ENCODE measurements around the gene TMEM245. TPM values are rescaled to one million over a fixed set of nuclear protein-coding genes. Genes with fewer than 3 reads are reported as not detected.
"Not testable (repeated sequence)": the region's sequence is repeated elsewhere in the genome, so short reads cannot be mapped to it uniquely, and the experiment has no call there.

TMEM245 gene
- total and polyA plus RNA-seq, 2 donors (not counting 1 experiment from before 2014, with no cell fraction given): 48.2 to 48.8 TPM

- Histone ChIP-seq H3K9ac (ENCODE audit: insufficient read depth, low read length) (no peak overlapping the region), H3K9me3 (ENCODE audit: control insufficient read depth, insufficient read depth, low read depth, low read length) (no peaks in the 10 kb centered on the region), H3K4me1 (ENCODE audit: control insufficient read depth, extremely low read depth, insufficient read depth, low read length) (no peaks in the 10 kb centered on the region), H3K36me3 (ENCODE audit: control insufficient read depth, insufficient read depth, low read length) (no peaks in the 10 kb centered on the region), H3K4me2 (ENCODE audit: extremely low read depth, insufficient read depth, low read length) (no peak overlapping the region), H3K79me2 (ENCODE audit: control insufficient read depth, insufficient read depth, low read length) (no peaks in the 10 kb centered on the region), H3K27ac (ENCODE audit: insufficient read depth, low read length) (no peak overlapping the region), H4K20me1 (ENCODE audit: control insufficient read depth, extremely low read depth, insufficient read depth, low read length) (no peaks in the 10 kb centered on the region), H2AFZ (ENCODE audit: low read length) (no peak overlapping the region), H3K4me3 (replicated peaks in 1 of 4; ENCODE audit: control extremely low read depth in 1 of 4, insufficient read depth in 1 of 4, low read depth in 3 of 4, low read length in 4 of 4) (no peak overlapping the region), H3K27me3 (ENCODE audit: control insufficient read depth, insufficient read depth, low read length) (no peaks in the 10 kb centered on the region)
- no peak for DNase-seq (ENCODE audit: low read depth in 2 of 2)
- TF ChIP-seq CTCF (conservative IDR thresholded peaks at IDR 0.05 in 1 of 2, IDR thresholded peaks at IDR 0.05 in 1 of 2; ENCODE audit: low read depth in 1 of 2, low read length in 2 of 2) (no peak), EZH2 (IDR thresholded peaks at IDR 0.05; ENCODE audit: low read length, missing control alignments) (no peak)
Measured at GRCh38 chr9:109133533-109133932, 13.8 kb upstream of the TMEM245 start.

- Histone ChIP-seq H3K27me3 (ENCODE audit: control insufficient read depth, insufficient read depth, low read length) (no peaks in the 10 kb centered on the region), H3K4me2 (ENCODE audit: extremely low read depth, insufficient read depth, low read length) (no peak overlapping the region), H3K79me2 (ENCODE audit: control insufficient read depth, insufficient read depth, low read length) (no peaks in the 10 kb centered on the region), H3K4me3 (replicated peaks in 1 of 4; ENCODE audit: control extremely low read depth in 1 of 4, insufficient read depth in 1 of 4, low read depth in 3 of 4, low read length in 4 of 4) (no peak overlapping the region), H3K4me1 (ENCODE audit: control insufficient read depth, extremely low read depth, insufficient read depth, low read length) (no peaks in the 10 kb centered on the region), H3K9me3 (ENCODE audit: control insufficient read depth, insufficient read depth, low read depth, low read length) (no peaks in the 10 kb centered on the region), H3K36me3 (ENCODE audit: control insufficient read depth, insufficient read depth, low read length) (no peaks in the 10 kb centered on the region), H3K9ac (ENCODE audit: insufficient read depth, low read length) (no peak overlapping the region), H4K20me1 (ENCODE audit: control insufficient read depth, extremely low read depth, insufficient read depth, low read length) (no peaks in the 10 kb centered on the region), H2AFZ (ENCODE audit: low read length) (no peak overlapping the region), H3K27ac (ENCODE audit: insufficient read depth, low read length) (no peak overlapping the region)
- DNase-seq (ENCODE audit: low read depth in 2 of 2): no peak
- TF ChIP-seq CTCF (conservative IDR thresholded peaks at IDR 0.05 in 1 of 2, IDR thresholded peaks at IDR 0.05 in 1 of 2; ENCODE audit: low read depth in 1 of 2, low read length in 2 of 2) (no peak), EZH2 (IDR thresholded peaks at IDR 0.05; ENCODE audit: low read length, missing control alignments) (no peak)
Measured at GRCh38 chr9:109132567-109133021, 12.8 kb upstream of the TMEM245 start.

GRCh38 chr9:109129470-109130197, 9.9 kb upstream of the TMEM245 start:
- no peak overlapping the region for H3K4me3 ChIP-seq (replicated peaks in 1 of 4; ENCODE audit: control extremely low read depth in 1 of 4, insufficient read depth in 1 of 4, low read depth in 3 of 4, low read length in 4 of 4)
- no peak overlapping the region for H3K4me2 ChIP-seq (ENCODE audit: extremely low read depth, insufficient read depth, low read length)
- no peaks in the 10 kb centered on the region for H3K27me3 ChIP-seq (ENCODE audit: control insufficient read depth, insufficient read depth, low read length)
- no peak overlapping the region for H2AFZ ChIP-seq (ENCODE audit: low read length)
- no peak for TF ChIP-seq CTCF (conservative IDR thresholded peaks at IDR 0.05 in 1 of 2, IDR thresholded peaks at IDR 0.05 in 1 of 2; ENCODE audit: low read depth in 1 of 2, low read length in 2 of 2)
- TF ChIP-seq EZH2 (IDR thresholded peaks at IDR 0.05; ENCODE audit: low read length, missing control alignments): no peak
- no peaks in the 10 kb centered on the region for H3K9me3 ChIP-seq (ENCODE audit: control insufficient read depth, insufficient read depth, low read depth, low read length)
- no peaks in the 10 kb centered on the region for H3K36me3 ChIP-seq (ENCODE audit: control insufficient read depth, insufficient read depth, low read length)
- H3K27ac ChIP-seq (ENCODE audit: insufficient read depth, low read length): no peak overlapping the region
- DNase-seq (ENCODE audit: low read depth in 2 of 2): no peak
- H3K79me2 ChIP-seq (ENCODE audit: control insufficient read depth, insufficient read depth, low read length): no peaks in the 10 kb centered on the region
- no peak overlapping the region for H3K9ac ChIP-seq (ENCODE audit: insufficient read depth, low read length)
- H3K4me1 ChIP-seq (ENCODE audit: control insufficient read depth, extremely low read depth, insufficient read depth, low read length): no peaks in the 10 kb centered on the region
- no peaks in the 10 kb centered on the region for H4K20me1 ChIP-seq (ENCODE audit: control insufficient read depth, extremely low read depth, insufficient read depth, low read length)

- H3K36me3 ChIP-seq (ENCODE audit: control insufficient read depth, insufficient read depth, low read length); H3K4me1 ChIP-seq (ENCODE audit: control insufficient read depth, extremely low read depth, insufficient read depth, low read length); H3K9me3 ChIP-seq (ENCODE audit: control insufficient read depth, insufficient read depth, low read depth, low read length); H4K20me1 ChIP-seq (ENCODE audit: control insufficient read depth, extremely low read depth, insufficient read depth, low read length); H3K27me3 ChIP-seq (ENCODE audit: control insufficient read depth, insufficient read depth, low read length); H2AFZ ChIP-seq (ENCODE audit: low read length); DNase-seq (ENCODE audit: low read depth in 2 of 2); H3K4me3 ChIP-seq (replicated peaks in 1 of 4; ENCODE audit: control extremely low read depth in 1 of 4, insufficient read depth in 1 of 4, low read depth in 3 of 4, low read length in 4 of 4); H3K79me2 ChIP-seq (ENCODE audit: control insufficient read depth, insufficient read depth, low read length); H3K9ac ChIP-seq (ENCODE audit: insufficient read depth, low read length); H3K27ac ChIP-seq (ENCODE audit: insufficient read depth, low read length); H3K4me2 ChIP-seq (ENCODE audit: extremely low read depth, insufficient read depth, low read length): not testable (repeated sequence)
Measured at GRCh38 chr9:109126671-109127070, 6.9 kb upstream of the TMEM245 start.
